Forelimb muscle (tissue), 1 donor: ENCODE data around the gene SUN3. TPM values are rescaled to one million over a fixed set of nuclear protein-coding genes. Genes with fewer than 3 reads are reported as not detected.
"Not testable (repeated sequence)": the region's sequence is repeated elsewhere in the genome, so short reads cannot be mapped to it uniquely, and the experiment has no call there.

Source experiments
- DNase-seq: peaks from one replicate; pipeline ENCODE4 v3.0.0-alpha.2; 2013; ENCODE audit warnings: low read depth
- polyA plus RNA-seq: library from polyadenylated mRNA; unstranded; fragments of 120-200 nt; gene quantifications from one replicate; pipeline ENCODE4 v1.2.1, GENCODE V29; 2013; ENCODE audit not compliant: insufficient read length

Gene SUN3
- polyA plus RNA-seq, 1 donor: not detected

DNA sequence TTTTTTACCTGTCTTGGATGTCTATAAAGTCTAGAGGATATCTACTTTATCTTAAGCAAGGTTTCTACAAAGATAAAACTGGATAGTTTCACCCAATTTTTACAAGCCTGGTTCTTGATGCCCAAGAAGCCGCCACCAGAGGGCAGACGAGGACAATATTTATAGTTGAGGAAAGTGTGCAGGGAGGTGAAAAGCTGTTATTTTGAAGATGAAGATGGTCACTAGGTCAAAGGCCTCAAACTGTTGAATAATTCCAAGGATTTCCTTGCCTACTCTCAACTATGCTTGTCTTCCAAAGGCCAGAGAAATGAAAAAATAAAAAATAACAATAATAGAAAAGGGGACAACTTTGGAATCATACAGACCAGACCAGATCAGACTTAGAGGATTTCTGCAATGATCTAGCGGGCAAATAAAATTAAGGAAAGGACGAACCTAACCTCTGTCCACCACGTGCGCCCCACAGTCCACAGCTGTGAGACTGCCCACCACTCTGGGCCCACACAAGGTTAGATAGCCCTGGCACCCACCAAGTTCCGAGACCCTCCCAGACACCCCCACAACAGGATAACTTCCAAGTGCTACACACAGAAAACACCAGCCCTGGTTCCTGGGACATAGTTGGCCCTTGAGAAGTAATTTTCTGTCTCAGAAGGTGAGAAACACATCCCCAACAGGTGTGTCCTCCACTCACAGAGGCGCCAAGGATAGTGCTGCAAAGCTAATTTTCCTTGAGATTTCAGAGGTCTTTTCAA, 83.5 kb downstream of the SUN3 start:
- DNase-seq: peak; percentile 29

DNA sequence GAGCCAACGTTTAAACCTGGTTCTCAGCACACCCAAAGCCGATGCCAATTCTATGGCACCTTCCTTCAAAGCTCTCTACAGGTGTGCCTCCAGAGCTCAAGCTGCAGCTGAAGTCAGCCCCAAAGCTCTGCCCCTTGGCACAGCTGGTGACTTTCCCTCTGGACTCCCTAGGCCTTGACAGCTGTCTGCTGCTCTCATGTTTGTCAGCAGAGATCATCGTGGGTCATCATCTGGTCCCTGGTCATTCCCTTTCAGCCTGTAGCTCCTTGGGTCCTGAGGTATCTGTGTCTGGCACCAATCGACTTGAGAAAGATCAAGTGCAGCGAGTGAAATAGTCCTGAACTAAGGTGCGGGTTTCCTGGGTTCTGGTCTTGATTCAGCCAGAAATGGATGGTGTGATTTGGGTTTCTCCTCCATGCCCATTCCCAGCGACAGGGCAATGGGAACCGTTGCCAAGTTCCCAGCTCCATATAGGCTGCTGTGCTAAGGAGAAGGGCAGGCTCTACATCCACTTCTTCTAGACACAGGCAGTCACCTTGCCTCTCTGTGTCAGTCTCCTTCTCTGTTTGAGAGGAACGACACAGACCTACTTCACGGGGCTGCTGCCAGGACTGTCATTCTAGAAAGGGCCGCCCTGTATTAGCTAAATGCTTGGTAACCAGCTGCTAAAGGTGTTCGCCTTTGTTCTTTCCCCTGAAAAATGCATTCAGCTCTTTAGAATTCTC, 84.2 kb downstream of the SUN3 start:
- no peak for DNase-seq

DNA sequence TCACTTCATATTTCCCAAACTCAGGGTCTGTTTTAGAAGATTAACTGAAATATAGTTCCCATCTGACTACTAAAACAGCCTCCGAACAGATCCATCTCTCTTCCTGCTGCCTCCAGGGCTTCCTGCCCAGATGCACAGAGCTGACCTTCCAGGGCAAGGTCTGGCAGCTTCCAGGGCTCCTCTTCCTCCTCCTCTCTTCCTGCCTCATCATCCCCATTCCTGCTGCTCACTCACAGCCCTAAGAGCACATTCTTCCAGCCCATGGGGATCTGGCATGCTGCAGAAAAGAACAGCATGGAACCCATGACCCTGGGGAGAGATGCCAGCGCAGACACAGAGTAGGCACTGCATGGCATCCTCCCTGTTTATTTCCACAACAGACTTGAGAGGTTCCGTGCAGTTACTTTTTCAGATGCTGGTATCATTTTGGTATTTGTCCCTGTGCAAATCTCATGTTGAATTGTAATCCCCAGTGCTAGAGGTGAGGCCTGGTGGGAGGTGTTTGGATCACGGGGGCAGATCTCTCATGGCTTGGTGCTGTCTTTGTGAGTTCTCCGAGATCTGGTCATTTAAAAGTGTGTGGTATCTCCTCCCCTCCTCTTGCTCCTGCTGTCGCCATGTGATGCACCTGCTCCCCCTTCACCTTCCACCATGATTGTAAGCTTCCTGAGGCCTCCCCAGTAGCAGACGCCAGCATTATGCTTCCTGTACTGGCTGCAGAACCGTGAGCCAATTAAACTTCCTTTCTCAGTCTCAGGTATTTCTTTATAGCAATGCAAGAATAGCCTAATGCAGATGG, 85.0 kb downstream of the SUN3 start:
- DNase-seq: no peak

DNA sequence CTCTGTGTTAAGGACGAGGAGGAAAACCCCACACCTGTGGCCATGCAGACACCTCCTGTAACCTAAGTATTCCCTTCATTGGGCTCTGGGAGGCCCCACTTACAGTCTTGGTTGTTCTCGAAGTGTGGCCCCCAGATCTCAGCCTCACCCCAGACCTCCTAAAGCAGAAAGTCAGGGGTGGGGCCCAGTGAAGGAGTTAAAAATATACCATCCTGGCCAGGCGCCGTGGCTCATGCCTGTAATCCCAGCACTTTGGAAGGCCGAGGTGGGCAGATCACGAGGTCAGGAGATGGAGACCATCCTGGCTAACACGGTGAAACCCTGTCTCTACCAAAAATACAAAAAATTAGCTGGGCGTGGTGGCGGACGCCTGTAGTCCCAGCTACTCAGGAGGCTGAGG, 86.3 kb downstream of the SUN3 start:
- DNase-seq: not testable (repeated sequence)

DNA sequence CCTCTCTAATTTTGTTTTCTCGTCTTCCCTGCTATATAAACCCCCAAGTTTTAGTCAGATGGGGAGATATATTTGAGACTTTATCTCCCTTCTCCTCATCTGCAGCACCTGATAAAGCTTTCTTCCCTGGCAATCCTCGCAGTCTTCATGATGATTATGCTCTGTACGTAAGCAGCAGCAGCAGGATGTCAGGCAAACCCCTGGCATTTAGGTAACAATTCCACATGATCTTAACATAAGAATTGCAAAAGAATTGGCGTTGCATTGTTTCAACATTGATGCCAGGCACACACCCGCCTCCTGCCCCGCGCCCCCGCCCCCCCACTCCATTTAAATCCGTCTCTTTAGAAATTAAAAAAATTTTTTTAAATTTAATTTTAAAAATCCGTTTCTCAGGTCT, 86.8 kb downstream of the SUN3 start:
- no peak for DNase-seq

DNA sequence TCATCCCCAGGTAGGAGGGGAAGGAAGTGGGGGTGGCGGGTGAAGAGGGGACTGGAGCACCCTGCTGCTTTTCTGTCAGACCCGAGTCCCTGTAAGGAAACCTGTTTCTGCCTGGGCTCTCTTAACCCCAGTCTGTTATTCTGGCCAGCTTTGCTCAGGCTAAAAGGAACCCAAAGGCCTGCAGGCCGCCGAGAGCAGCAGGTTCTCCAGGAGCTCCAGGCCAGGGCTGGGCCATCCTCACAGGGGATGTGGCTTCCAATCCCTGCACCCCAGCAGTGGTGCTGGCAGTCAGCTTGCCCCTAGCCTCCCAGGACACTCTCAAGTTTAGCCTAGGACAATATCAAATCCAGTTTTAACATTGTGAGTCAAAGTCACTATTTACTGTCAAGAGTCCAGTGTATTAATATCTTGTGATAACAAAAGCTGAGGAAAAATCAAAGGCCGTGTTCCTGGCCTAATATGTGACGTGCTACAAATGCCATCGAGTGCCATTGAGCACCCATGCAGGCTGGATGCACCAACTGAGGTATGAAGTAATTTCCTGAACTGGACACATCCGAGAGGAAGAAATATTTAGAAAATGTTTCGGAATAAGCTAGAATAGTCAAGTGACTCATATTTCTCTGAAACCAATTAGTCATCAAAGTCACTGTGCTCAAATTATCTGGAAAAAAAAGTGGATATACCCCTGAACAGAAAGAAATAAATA, 87.6 kb downstream of the SUN3 start:
- no peak for DNase-seq

DNA sequence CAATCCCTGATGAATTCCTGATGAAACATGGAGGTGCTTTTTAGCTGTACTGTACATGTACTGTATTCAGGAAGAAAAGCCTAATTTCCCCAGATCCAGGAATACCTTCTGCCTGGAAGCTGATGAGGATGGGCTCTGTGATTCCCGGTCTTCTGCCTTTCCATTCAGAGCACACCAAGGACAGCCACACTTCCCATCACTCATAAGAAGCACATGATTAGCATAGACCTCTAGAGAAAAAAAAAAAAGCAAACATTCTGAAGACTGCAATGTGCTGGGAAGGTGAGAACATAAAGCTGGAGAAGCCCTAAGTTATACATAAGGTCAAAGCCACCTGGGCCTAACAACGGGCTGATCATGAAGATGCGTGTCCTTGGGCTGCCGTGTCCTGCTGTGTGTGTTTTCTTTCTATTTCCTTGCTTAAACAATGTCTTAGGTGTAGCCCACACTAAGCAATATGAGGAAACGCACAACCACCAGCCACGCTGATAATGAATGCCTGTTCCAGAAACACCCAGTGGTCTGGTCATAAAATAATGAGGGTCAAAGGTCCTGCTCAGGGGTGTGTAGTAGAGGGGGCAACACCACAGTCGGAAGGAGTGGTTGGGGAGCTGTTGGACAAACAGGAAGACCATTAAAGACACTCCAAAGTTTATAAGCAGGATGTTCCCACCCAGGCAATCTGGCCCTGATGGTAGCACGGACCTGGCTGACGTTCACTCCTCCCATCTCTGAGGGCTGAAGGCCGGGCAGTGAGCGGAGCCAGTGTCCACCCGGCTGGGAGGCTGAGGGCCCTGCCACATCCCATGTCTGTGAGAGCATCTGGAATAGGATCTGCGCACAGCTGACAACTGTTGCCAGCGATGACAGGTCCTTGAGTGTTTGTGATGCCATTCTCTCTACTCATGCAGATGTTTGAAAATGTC, 88.6 kb downstream of the SUN3 start:
- no peak for DNase-seq

DNA sequence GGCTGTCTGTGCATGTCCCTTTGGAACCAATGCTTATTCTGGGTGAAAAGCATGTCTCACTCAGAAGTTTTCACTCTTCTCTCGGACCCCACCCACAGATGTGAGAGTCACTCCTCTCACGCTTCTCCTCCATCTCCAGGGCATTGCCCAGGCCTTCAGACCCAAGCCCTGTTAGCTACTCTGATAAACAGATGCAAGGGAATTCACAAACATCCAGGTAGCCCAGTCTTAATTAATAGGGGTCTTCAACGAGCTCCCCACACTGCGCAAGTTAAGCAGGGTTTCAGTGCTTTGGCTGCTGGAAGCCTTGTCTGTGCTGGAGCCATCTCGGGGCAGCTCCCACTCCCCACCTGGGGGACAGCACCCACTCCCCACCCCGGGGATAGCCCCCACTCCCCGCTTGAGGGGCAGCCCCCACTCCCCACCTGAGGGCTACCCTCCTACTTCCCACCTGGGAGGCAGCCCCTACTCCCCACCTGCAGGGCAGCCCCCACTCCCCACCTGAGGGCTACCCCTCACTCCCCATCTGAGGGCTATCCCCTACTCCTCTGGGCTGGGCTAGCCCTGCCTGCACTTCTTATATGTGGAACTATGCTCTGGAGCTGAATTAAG, 89.4 kb downstream of the SUN3 start:
- DNase-seq: no peak

DNA sequence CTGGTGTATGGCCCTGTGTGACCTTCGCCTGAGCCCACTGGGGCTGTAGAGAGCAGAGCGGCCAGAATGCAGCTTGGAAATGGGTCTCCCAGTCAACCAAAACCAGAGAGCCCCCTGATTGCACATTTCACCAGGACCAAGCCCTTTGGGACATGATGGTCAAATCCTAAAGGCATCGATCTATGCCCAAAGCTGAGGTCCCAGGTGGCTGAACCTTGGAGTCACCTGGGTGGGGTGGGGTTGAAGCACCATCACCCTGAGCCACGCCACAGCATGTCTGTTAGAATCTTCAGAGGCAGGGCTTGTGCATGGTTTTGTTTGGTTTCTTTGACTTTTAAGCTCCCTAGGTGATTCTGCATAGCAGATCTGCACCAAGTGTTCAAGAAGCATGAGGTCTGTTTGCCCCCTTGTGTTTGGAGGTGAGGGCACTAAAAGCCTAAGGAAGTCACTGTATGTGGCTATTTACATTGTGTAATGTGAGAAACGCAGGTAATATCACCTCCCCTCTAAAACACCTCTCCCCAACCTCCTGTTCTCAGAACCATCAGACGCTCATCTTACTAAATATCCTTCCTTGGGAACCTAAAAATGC, 90.2 kb downstream of the SUN3 start:
- no peak for DNase-seq

DNA sequence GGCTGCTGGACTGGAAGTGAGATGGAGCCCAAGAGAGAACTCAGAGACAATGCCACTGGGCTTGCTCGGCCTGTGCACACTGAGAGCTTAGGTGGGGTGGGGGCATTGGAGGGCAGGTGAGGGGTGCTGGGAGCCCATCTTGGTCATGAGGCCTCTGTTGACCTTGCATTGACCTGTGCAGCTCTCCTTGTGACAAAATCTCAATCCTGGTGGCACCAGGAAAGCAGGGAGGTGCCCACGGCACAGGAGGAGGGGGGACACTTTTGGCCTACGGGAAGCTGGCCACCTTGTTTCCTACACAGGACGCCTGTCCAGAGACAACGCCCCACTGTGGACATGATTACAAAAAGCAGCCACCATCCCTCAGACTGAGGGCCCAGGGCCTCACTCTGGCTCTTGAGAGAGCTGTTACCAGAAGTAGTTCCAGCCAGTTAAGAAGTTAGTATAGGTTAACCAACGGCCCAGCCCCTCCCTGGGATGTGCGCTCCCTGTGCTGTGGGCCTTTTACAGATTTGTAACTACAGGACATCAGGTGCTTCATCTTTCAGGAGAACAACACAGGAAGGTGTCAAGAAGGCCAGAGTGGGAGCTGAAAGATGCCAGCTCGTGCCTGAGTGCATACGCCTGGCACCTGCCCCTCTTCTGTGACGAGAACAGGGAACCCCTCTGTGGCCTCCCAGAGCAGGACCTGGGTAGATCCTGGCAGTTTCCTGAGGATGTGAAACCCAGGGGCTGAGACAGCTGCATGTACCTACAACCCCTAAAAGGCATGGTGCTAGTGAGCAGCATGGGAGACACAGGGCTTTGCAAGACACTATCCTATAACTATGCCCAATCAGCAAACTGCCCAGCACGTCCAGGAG, 91.0 kb downstream of the SUN3 start:
- no peak for DNase-seq

Other genes with a start within 250 kb of the SUN3 start
- gene PKD1L1, start 80.6 kb downstream of the SUN3 start, polyA plus RNA-seq: 1.2 TPM
- 18.7 TPM for gene HUS1, start 49.5 kb downstream of the SUN3 start, polyA plus RNA-seq
- 0.06 TPM for gene C7orf57, start 6.4 kb upstream of the SUN3 start, polyA plus RNA-seq
- 2.4 TPM for gene UPP1, start 60.2 kb upstream of the SUN3 start, polyA plus RNA-seq
- 0.06 TPM for gene ABCA13, start 142.4 kb upstream of the SUN3 start, polyA plus RNA-seq